ENCODE measurements around the gene ANAPC10. TPM values are rescaled to one million over a fixed set of nuclear protein-coding genes. Genes with fewer than 3 reads are reported as not detected.

Gene ANAPC10
- total and polyA plus RNA-seq, 5 donors = 14.7 to 21.0 (median 17.5) TPM

GRCh38 chr4:144962300-144962699 is 135.7 kb downstream of the ANAPC10 start:
- no peak overlapping the region for H3K27ac ChIP-seq (ENCODE audit: low read length)
- intact Hi-C loops (cut with DNase I) = no loop called here
- no peak overlapping the region for H3K4me3 ChIP-seq (ENCODE audit: low read length)
- ATAC-seq (no peak), DNase-seq (no peak)
- H3K9me3 ChIP-seq (ENCODE audit: control insufficient read depth, low read length) = no peaks in the 10 kb centered on the region
- H3K4me1 ChIP-seq (ENCODE audit: control insufficient read depth, insufficient read depth, low read length) = no peaks in the 10 kb centered on the region
- WGBS = 84% methylated on average over 4 of the region's 4 CpGs
- no peaks in the 10 kb centered on the region for H3K27me3 ChIP-seq (ENCODE audit: control insufficient read depth, insufficient read depth)

GRCh38 chr4:144955104-144955503 is 142.9 kb downstream of the ANAPC10 start:
- H3K27ac ChIP-seq (ENCODE audit: low read length) = no peak overlapping the region
- intact Hi-C loops (cut with DNase I) = no loop called here
- H3K4me3 ChIP-seq (ENCODE audit: low read length) = no peak overlapping the region
- WGBS = 85% methylated on average over 1 of the region's 1 CpG
- no peaks in the 10 kb centered on the region for H3K4me1 ChIP-seq (ENCODE audit: control insufficient read depth, insufficient read depth, low read length)
- no peaks in the 10 kb centered on the region for H3K27me3 ChIP-seq (ENCODE audit: control insufficient read depth, insufficient read depth)
- ATAC-seq (no peak), DNase-seq (no peak)
- peaks cover 2% of the 10 kb centered on the region for H3K9me3 ChIP-seq (ENCODE audit: control insufficient read depth, low read length)

- ATAC-seq = no peak
- WGBS = 95% methylated on average over 1 of the region's 1 CpG
- intact Hi-C loops (cut with DNase I) = no loop called here
- DNase-seq = no peak
- H3K4me1 ChIP-seq (ENCODE audit: control insufficient read depth, insufficient read depth, low read length) = no peaks in the 10 kb centered on the region
- H3K9me3 ChIP-seq (ENCODE audit: control insufficient read depth, low read length) = peaks cover 2% of the 10 kb centered on the region
- H3K27ac ChIP-seq (ENCODE audit: low read length) = no peak overlapping the region
- no peak overlapping the region for H3K4me3 ChIP-seq (ENCODE audit: low read length)
- H3K27me3 ChIP-seq (ENCODE audit: control insufficient read depth, insufficient read depth) = no peaks in the 10 kb centered on the region
Observed at GRCh38 chr4:144954230-144954629, 143.8 kb downstream of the ANAPC10 start.

GRCh38 chr4:144948421-144948820 is 149.6 kb downstream of the ANAPC10 start:
- H3K27me3 ChIP-seq (ENCODE audit: control insufficient read depth, insufficient read depth) = no peaks in the 10 kb centered on the region
- no peak for DNase-seq
- no peak overlapping the region for H3K4me3 ChIP-seq (ENCODE audit: low read length)
- no peaks in the 10 kb centered on the region for H3K4me1 ChIP-seq (ENCODE audit: control insufficient read depth, insufficient read depth, low read length)
- H3K9me3 ChIP-seq (ENCODE audit: control insufficient read depth, low read length) = peaks cover 2% of the 10 kb centered on the region
- 81% methylated on average over 5 of the region's 5 CpGs for WGBS
- no peak overlapping the region for H3K27ac ChIP-seq (ENCODE audit: low read length)
- ATAC-seq = no peak
- intact Hi-C loops (cut with DNase I) = no loop called here

- no peak overlapping the region for H3K27ac ChIP-seq (ENCODE audit: low read length)
- ATAC-seq = no peak
- intact Hi-C loops (cut with DNase I) = no loop called here
- no peak for DNase-seq
- no peaks in the 10 kb centered on the region for H3K27me3 ChIP-seq (ENCODE audit: control insufficient read depth, insufficient read depth)
- H3K9me3 ChIP-seq (ENCODE audit: control insufficient read depth, low read length) = peaks cover 2% of the 10 kb centered on the region
- no peaks in the 10 kb centered on the region for H3K4me1 ChIP-seq (ENCODE audit: control insufficient read depth, insufficient read depth, low read length)
- WGBS = 55% methylated on average over 2 of the region's 2 CpGs
- no peak overlapping the region for H3K4me3 ChIP-seq (ENCODE audit: low read length)
Observed at GRCh38 chr4:144948009-144948408, 150.0 kb downstream of the ANAPC10 start.

Other genes starting within 250 kb of the ANAPC10 start
- 10 to 100 TPM; 29.7 to 41.9 (median 31.5) TPM for gene ABCE1, start 115 bp upstream of the ANAPC10 start, total RNA-seq
- gene ABCE1, start 115 bp upstream of the ANAPC10 start, polyA plus RNA-seq = 15.7 TPM
- gene OTUD4, start 82.4 kb upstream of the ANAPC10 start, total RNA-seq = 10 to 100 TPM; 27.0 to 27.6 (median 27.1) TPM
- 8.8 TPM for gene OTUD4, start 82.4 kb upstream of the ANAPC10 start, polyA plus RNA-seq